Hippocampal formation (tissue), 2 donors: ENCODE results near the gene TAOK3.
"Not testable (repeated sequence)": the region's sequence is repeated elsewhere in the genome, so short reads cannot be mapped to it uniquely, and the experiment has no call there.

ENCODE experiments used
- DNase-seq, 2 donors: peaks; one replicate each; lab custom pipeline; 2025; lab: John Stamatoyannopoulos, UW

TAOK3 gene

DNA sequence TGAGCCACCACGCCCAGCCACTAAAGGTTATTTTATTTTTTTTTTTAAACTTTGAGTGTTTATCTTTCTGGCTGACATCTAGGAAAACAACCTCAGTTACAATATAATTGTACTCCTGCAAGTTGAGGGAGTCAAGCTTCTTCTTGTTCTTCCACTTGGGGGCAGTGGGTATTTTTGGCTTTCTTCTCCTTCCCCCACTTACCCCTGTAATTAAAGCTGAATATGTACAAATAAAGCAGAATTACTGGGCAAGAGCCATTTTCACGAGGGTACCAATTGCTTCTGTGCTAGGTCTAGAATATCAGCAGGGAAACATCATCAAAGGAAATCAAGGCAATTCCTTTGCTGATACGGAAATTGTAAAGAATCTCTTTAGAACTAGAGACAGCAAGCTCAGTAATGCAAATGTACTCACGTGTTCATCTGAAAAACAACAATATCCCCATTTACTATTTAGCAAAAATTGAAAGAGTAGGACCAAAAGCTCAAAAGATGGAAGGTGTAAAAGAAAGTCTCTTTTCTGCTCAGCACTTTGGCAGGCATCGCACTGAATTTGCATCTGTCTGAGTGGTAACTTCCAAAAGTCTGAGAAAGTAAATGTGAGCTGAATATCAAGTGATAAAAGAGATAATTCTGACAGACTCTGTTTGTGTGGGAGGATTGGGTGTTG lies 72.8 kb downstream of the TAOK3 start:
- DNase-seq = peak in 1 of 2 donors; percentile 79

DNA sequence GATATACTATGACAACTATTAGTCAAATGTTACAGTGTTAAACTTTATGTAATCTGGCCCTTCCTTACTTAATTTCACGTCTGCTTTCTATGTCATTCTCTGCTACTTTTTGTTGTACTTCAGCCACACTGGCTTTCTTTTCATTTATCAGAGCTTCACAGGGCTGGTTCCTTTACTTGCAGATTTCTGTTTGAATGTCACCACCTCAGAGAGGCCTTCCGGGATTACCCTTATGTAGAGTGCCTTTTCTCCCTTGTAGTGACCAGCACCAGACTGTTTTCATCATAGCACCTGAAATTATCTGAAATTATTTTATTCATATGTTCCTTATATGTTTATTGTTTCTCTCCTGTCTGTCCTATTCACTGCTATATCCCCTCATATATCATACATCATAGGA lies 75.4 kb downstream of the TAOK3 start:
- DNase-seq = no peak

DNA sequence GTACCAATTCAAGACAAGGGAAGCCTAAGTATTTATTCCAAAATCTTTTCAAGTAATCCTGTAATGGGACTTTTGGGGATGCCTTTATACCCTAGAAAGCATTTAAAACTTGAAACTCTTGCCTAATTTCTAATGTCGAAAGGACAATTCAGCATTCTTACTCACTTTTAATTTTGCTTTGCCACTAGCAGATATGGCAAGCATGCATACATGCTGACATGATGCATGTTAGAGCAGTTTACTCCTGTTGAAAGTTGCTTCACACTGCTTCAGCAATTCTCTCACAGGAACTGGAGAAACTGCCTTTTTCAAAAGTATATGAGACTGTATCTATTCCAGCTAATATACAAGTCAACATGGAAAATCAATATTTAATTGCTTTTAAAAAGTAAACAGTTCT lies 79.9 kb downstream of the TAOK3 start:
- no peak for DNase-seq

GRCh38 chr12:118290130-118290529 lies 82.6 kb downstream of the TAOK3 start:
- DNase-seq = no peak

- no peak for DNase-seq
Measured at GRCh38 chr12:118288174-118288573, 84.5 kb downstream of the TAOK3 start.

- no peak for DNase-seq
Measured at GRCh38 chr12:118287728-118288127, 85.0 kb downstream of the TAOK3 start.

DNA sequence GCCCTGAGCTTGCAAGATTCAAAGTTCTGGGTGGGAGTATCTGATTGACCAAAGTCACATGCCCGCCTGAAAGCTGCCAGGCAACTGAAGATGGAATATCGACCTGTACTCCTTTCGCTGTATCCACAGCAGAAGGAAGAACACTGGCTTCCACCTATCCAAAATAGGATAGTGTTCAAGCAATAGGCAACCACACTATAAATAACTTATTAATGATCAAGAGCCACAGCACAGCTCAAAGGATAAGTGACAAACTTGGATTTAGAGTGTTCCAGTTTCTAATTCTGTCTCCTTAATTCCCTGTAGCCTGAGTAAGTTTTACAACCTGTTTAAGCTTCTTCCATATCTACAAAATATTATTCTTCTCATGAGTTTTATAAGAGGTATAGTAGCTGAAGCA lies 89.9 kb downstream of the TAOK3 start:
- DNase-seq = no peak

DNA sequence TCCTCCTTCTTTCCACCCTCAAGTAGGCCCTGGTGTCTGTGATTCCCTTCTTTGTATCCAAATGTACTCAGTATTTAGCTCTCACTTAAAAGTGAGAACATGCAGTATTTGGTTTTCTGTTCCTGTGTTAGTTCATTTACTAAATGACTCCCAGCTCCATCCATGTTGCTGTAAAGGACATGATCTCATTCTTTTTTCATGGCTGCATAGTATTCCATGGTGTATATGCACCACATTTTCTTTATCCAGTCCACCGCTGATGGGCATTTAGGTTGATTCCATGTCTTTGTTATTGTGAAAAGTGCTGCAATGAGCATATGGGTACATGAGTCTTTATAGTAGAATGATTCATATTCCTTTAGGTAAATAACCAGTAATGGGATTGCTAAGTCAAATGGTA lies 94.4 kb downstream of the TAOK3 start:
- not testable (repeated sequence) for DNase-seq

GRCh38 chr12:118274066-118274465 lies 98.6 kb downstream of the TAOK3 start:
- DNase-seq = no peak

- DNase-seq = no peak
Measured at GRCh38 chr12:118271770-118272417, 100.8 kb downstream of the TAOK3 start.

- no peak for DNase-seq
Measured at GRCh38 chr12:118271183-118271582, 101.5 kb downstream of the TAOK3 start.

- no peak for DNase-seq
Measured at GRCh38 chr12:118269806-118270205, 102.9 kb downstream of the TAOK3 start.

DNA sequence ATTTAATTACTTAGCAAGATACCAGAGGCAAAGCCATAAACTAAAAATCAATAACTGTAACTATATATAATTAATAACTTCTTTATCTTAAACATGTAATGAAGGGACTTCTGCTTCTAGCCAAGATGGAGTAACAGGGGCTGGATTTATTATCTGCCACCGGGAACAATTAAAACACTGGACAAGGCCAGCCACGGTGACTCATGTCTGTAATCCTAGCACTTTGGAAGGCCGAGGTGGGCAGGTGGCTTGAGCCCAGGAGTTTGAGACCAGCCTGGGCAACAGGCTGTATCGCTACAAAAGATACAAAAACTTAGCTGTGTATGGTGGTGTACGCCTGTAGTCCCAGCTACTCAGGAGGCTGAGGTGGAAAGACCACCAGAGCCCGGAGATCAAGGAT lies 113.6 kb downstream of the TAOK3 start:
- DNase-seq = no peak

DNA sequence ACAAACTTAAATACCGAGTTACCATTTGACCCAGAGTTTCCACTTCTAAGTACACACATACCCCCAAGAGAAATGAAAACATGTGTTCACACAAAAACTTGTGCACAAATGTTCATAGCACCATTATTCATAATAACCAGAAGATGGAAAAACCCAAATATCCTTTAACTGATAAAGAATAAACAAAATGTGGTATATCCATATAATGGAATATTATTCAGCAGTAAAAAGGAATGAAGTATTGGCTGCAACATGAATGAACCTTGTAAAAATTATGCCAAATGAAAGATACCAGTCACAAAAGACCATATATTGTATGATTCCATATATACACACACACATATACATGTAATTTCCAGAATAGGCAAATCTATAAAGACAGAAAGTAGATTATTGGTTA lies 116.4 kb downstream of the TAOK3 start:
- DNase-seq = no peak

DNA sequence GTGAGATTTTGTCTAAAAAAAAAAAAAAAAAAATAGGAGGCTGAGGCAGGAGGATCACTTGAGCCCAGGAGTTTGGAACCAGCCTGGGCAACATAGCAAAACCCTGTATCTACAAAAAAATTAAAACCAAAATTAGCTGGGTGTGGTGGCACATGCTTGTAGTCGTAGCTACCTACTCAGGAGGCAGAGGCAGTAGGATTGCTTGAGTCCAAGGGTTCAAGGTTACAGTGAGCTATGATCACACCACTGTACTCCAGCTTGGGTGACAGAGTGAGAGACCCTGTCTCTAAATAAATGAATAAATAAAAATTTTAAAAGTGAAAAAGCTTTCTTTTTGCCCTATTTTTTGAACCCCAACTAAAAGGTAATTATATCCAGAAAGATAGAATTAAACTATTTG lies 123.2 kb downstream of the TAOK3 start:
- DNase-seq = no peak

DNA sequence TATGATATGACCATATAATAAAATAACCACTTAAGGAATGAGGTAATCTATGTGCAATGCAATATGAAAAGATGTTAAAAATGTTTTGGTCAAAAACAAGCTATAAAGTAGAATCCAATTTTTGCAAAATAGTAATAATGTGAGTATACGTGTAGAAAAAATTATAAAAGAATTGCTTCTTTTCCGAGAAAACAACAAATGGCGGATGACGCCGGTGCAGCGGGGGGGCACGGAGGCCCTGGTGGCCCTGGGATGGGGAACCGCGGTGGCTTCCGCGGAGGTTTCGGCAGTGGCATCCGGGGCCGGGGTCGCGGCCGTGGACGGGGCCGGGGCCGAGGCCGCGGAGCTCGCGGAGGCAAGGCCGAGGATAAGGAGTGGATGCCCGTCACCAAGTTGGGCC lies 126.8 kb downstream of the TAOK3 start:
- DNase-seq = not testable (repeated sequence)

DNA sequence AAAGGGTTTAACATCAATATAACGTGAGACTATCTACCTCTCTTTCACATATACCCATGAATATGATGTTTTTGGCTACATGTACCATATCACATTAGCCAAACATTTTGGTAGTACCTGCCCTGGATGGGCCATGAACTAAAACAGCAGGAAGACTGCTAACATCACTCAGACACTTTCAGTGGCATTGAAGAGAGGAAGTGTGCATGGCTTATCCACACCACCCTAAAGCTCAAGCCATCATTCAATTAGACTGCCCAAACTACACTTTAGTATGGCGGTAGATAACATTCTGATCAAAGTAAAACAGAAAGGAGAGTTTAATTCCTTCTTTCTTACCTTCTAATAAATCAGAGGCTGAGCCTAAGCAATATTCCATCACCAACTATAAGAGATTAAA lies 133.8 kb downstream of the TAOK3 start:
- DNase-seq = no peak

DNA sequence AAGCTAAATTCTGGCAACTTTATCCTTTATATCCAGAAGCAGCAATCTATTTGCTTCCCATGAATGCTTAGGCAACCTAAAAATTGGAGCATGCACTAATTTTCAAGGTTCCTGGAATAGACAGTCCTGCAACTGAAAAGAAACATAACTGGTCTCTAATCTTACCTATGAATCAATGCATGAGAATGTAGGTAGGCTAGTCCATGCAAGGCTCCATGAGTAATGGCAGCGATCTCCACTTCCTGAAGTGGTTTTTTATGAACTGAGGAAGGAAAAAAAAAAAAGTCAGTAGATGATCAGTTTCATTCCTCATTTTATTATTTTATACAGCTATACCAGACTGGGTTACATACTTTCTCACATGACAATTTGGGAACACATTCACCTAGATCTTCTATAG lies 134.8 kb downstream of the TAOK3 start:
- DNase-seq = no peak

DNA sequence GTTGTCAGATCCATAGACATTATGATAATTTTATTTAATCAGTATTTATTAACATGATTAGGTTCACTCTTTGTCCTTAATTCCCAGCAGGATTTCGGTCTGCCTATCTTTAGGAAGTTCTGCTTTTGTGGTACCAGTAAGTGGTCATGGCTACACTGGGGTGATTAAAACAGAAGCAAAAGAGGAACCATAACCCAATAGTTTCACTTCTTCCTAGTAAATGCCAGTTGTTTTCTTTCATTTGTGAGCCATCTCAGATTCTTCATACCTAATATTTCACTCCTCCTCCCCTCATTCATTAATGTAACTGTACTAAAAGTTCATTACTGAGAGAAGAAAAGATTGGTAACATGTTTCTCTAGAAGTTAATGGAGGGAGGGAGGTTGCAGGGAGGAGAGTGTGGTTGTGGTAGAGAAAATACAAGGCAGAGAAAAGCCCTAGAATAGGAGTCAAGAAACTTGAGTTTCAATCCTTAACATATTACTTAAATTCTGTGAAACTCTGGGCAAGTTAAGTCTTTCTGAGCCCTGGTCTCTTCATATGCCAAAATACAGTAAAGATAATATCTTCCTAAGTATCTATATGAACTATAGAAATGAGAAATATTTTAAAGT lies 135.5 kb downstream of the TAOK3 start:
- peak in 1 of 2 donors; percentile 7 for DNase-seq

DNA sequence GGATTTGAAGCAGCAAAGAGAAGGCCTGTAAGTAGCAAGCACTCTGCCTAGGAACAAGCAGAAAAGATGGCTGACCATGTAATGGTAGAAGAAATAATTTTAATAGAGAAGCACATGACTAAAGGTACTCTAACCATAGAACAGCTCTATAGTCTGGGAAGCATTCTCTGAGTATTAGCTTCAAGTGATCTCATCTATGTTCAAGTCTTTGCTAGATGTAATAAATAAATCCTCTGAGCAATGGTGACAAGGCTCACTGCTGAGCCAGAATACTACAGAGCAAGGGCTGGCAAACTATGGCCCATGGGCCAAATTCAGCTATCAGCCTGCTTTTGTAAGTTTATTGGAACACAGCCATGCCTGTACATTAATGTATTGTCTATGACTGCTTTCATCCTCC lies 152.0 kb downstream of the TAOK3 start:
- no peak for DNase-seq

- DNase-seq = no peak
Measured at GRCh38 chr12:118219772-118220171, 152.9 kb downstream of the TAOK3 start.

GRCh38 chr12:118219106-118219505 lies 153.6 kb downstream of the TAOK3 start:
- no peak for DNase-seq

GRCh38 chr12:118213452-118213851 lies 159.3 kb downstream of the TAOK3 start:
- no peak for DNase-seq
